Stimulated activated naive CD8-positive, alpha-beta T cell treated with anti-CD3 and anti-CD28 coated beads, Interleukin-15, Interleukin-2, amounts not matched to agents 100 U/mL and 50 U/mL, for 24 hours (primary cell): Measurements from ENCODE around the gene LPIN1.

Experiments
- ATAC-seq: fragments of 150-1000 bp; cut with Tn5 transposase; one replicate; pipeline ENCODE4 v1.10.0; 2021
- DNase-seq: peaks from one replicate; pipeline ENCODE4 v3.0.0; 2021

Gene LPIN1

GRCh38 chr2:11784747-11785610, 38.5 kb downstream of the LPIN1 start:
- DNase-seq, result peak; percentile 67
- ATAC-seq, result peak; percentile 63

- ATAC-seq (no peak), DNase-seq (no peak)
These were observed 39.1 kb downstream of the LPIN1 start for GRCh38 chr2:11785611-11785940.

- ATAC-seq, result no peak
- no peak for DNase-seq
These were observed 39.8 kb downstream of the LPIN1 start for GRCh38 chr2:11786191-11786590.

- no peak for DNase-seq
- ATAC-seq, result no peak
These were observed 40.2 kb downstream of the LPIN1 start for GRCh38 chr2:11786592-11786991.

- ATAC-seq, result no peak
- DNase-seq, result no peak
These were observed 41.6 kb downstream of the LPIN1 start for GRCh38 chr2:11787991-11788390.

- ATAC-seq (no peak), DNase-seq (no peak)
These were observed 42.2 kb downstream of the LPIN1 start for GRCh38 chr2:11788461-11789124.

- no peak for DNase-seq
- ATAC-seq, result no peak
These were observed 42.8 kb downstream of the LPIN1 start for GRCh38 chr2:11789243-11789642.

GRCh38 chr2:11790228-11790627, 43.8 kb downstream of the LPIN1 start:
- no peak for ATAC-seq
- DNase-seq, result no peak

- no peak for ATAC-seq
- DNase-seq, result no peak
These were observed 49.2 kb downstream of the LPIN1 start for GRCh38 chr2:11795590-11795989.

GRCh38 chr2:11796190-11797171, 50.0 kb downstream of the LPIN1 start:
- no peak for ATAC-seq
- no peak for DNase-seq

GRCh38 chr2:11797846-11798245, 51.4 kb downstream of the LPIN1 start:
- ATAC-seq (no peak), DNase-seq (no peak)

- DNase-seq, result no peak
- ATAC-seq, result no peak
These were observed 52.4 kb downstream of the LPIN1 start for GRCh38 chr2:11798701-11799435.

- no peak for DNase-seq
- no peak for ATAC-seq
These were observed 53.4 kb downstream of the LPIN1 start for GRCh38 chr2:11799826-11800225.

GRCh38 chr2:11802782-11803191, 56.4 kb downstream of the LPIN1 start:
- DNase-seq, result no peak

GRCh38 chr2:11805024-11805423, 58.6 kb downstream of the LPIN1 start:
- ATAC-seq, result no peak
- no peak for DNase-seq

More at GRCh38 chr2:11802782-11803191, 56.4 kb downstream of the LPIN1 start:
- ATAC-seq, result no peak

GRCh38 chr2:11805920-11806319, 59.5 kb downstream of the LPIN1 start:
- DNase-seq (no peak), ATAC-seq (no peak)

- DNase-seq, result peak; percentile 42
- peak; percentile 87 for ATAC-seq
These were observed 61.0 kb downstream of the LPIN1 start for GRCh38 chr2:11807156-11808015.

GRCh38 chr2:11808016-11808400, 61.6 kb downstream of the LPIN1 start:
- no peak for DNase-seq
- no peak for ATAC-seq

GRCh38 chr2:11809586-11810236, 63.3 kb downstream of the LPIN1 start:
- DNase-seq, result no peak

GRCh38 chr2:11810237-11810977, 64.0 kb downstream of the LPIN1 start:
- ATAC-seq, result no peak
- DNase-seq, result no peak

More at GRCh38 chr2:11809586-11810236, 63.3 kb downstream of the LPIN1 start:
- no peak for ATAC-seq
